ENCODE measurements around the gene JAZF1. TPM values are rescaled to one million over a fixed set of nuclear protein-coding genes. Genes with fewer than 3 reads are reported as not detected.

The JAZF1 gene
- total RNA-seq, 1 donor from 2014 or later, result 3.9 TPM

DNA sequence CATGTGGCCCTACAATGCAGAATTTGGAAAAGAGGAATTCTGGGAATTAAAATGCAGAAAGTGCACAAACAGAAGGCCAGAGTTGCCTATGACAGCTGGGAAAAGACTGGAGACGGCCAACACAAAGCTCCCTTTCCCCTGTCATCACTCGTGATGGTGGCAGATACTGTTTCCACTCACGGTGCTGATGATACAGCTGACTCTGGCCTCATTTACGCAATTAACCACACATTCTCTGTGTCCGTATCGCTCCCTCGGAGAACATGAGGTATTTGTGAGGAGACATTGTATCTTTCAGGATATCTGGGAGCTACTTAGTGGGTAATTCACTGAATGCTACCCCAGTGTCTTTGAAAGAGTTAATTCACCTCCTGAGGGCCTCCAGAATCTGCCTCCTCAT, 267.8 kb downstream of the JAZF1 start:
- Mint-ChIP-seq H3K9me3 (no peaks in the 10 kb centered on the region), H3K27ac (no peak overlapping the region), H3K4me1 (ENCODE audit: low read depth) (no peaks in the 10 kb centered on the region), H3K36me3 (ENCODE audit: low read depth) (no peaks in the 10 kb centered on the region), H3K27me3 (ENCODE audit: low read depth) (peaks cover 11% of the 10 kb centered on the region), H3K4me3 (ENCODE audit: low read depth) (no peak overlapping the region)
- no peak for DNase-seq (ENCODE audit: low spot score)
- intact Hi-C loops (cut with micrococcal nuclease), result no loop called here

DNA sequence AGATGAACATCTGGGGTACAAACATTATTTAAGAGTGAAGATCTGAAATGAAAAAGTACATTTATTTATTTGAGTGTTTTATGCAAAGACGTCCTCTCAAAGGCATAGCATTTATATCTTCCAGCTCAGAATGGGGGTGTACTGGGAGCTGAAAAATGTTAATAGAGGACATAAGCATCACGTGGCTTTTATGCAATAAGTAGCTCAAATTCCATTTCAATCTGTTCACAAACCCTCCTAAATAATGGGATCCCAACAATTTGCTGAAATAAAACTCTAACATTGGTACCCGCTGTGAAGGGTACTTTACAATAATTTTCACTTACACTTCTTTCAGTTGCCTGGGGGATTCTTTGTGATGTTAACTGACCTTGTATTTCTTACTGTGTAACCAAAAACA, 268.7 kb downstream of the JAZF1 start:
- DNase-seq (ENCODE audit: low spot score), result no peak
- H3K27me3 Mint-ChIP-seq (ENCODE audit: low read depth), result peaks cover 19% of the 10 kb centered on the region
- no peaks in the 10 kb centered on the region for H3K9me3 Mint-ChIP-seq
- no peaks in the 10 kb centered on the region for H3K4me1 Mint-ChIP-seq (ENCODE audit: low read depth)
- no peak overlapping the region for H3K27ac Mint-ChIP-seq
- no peak overlapping the region for H3K4me3 Mint-ChIP-seq (ENCODE audit: low read depth)
- H3K36me3 Mint-ChIP-seq (ENCODE audit: low read depth), result no peaks in the 10 kb centered on the region
- intact Hi-C loops (cut with micrococcal nuclease), result no loop called here

DNA sequence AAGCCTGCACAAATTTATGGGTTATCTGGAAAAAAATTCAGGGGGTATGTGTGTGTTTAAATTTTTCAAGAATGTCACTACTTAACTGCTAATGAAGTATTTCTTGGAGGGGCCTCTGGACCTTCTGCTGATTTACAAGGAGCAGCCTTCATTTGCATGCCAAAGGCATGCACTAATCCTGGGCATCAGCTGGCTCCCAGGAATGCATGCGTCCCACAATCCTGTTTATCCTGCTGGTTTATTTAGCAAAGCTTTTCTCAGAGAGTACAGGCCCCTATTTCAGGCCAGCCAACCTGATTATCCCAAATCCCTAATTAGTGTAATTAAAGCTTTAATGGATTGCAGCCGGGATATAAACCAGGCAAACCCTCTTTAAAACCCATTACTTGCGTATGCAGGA, 270.3 kb downstream of the JAZF1 start:
- no peak for DNase-seq (ENCODE audit: low spot score)
- Mint-ChIP-seq H3K9me3 (no peaks in the 10 kb centered on the region), H3K4me1 (ENCODE audit: low read depth) (no peaks in the 10 kb centered on the region), H3K27me3 (ENCODE audit: low read depth) (peaks cover 29% of the 10 kb centered on the region), H3K27ac (no peak overlapping the region), H3K4me3 (ENCODE audit: low read depth) (no peak overlapping the region), H3K36me3 (ENCODE audit: low read depth) (no peaks in the 10 kb centered on the region)
- intact Hi-C loops (cut with micrococcal nuclease), result no loop called here

DNA sequence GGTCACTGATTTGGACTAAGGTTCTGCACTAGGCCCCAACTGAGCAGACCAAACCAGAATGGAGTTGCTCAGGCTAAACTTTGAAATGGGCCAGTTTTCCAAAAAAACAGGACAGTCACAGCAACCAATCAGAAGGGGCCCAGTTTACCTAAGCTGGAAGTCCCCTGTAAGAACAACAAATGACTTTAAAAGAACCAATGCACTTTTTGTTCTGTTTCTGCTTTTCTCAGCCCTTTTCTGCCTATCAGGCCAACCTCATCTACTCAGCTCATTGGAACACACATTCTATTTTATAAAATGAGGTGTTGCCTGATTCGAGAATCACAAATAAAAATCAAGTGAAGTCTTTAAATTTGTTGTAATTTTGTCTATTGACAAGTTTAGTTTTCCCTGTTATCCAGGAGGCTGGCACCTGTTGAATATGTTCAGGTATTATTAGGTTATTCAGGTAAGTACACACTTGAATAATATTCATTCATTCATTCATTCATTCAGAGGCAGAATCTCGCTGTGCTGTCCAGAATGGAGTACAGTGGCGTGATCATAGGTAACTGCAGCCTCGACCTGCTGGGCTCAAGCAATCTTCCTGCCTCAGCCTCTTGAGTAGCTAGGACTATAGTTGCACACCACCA, 271.9 kb downstream of the JAZF1 start:
- Mint-ChIP-seq H3K9me3 (no peaks in the 10 kb centered on the region), H3K4me1 (ENCODE audit: low read depth) (no peaks in the 10 kb centered on the region), H3K27ac (no peak overlapping the region), H3K36me3 (ENCODE audit: low read depth) (no peaks in the 10 kb centered on the region), H3K4me3 (ENCODE audit: low read depth) (no peak overlapping the region), H3K27me3 (ENCODE audit: low read depth) (peaks cover 37% of the 10 kb centered on the region)
- no peak for DNase-seq (ENCODE audit: low spot score)
- intact Hi-C loops (cut with micrococcal nuclease), result loop anchor here (10.0 kb wide), 2 partner anchors 124 to 244 kb away; partner anchors contain the start of gene HIBADH

DNA sequence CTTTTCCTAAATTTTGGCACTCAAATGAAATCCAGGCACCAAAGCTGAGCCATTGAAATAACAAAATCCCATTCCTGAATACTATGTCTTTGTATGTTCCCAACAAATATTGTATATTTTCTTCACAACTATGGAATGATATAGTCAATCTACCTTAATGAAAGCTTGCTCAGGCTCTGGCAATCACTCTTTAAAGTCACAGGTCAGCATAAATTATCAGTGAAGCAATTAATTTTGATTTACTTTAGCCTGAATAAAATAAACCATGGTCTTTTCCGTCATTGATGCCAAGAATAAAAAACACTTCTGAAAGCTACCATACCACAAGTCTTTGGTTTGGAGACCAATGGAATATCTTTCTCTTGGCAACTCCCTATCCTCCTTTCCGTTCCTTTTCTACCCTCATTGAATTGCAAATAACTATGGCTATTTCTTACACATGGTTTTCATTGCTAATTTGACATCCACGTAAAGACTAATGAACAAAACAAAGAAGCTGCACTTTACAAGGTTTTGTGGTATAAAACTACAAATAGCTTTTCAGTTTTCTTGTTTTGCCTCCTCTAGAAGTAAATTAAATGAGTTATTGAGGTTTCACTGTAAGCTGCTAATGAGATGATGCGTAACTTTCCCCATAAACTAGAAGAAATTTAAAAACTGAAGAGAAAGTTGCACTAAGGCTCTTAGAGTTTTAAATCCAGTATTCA, 274.1 kb downstream of the JAZF1 start:
- Mint-ChIP-seq H3K27ac (no peak overlapping the region), H3K4me3 (ENCODE audit: low read depth) (no peak overlapping the region), H3K4me1 (ENCODE audit: low read depth) (peaks cover 2% of the 10 kb centered on the region), H3K27me3 (ENCODE audit: low read depth) (peaks cover 41% of the 10 kb centered on the region), H3K36me3 (ENCODE audit: low read depth) (no peaks in the 10 kb centered on the region), H3K9me3 (no peaks in the 10 kb centered on the region)
- intact Hi-C loops (cut with micrococcal nuclease), result loop anchor here (10.0 kb wide), 2 partner anchors 122 to 242 kb away; partner anchors contain the start of gene HIBADH
- no peak for DNase-seq (ENCODE audit: low spot score)

DNA sequence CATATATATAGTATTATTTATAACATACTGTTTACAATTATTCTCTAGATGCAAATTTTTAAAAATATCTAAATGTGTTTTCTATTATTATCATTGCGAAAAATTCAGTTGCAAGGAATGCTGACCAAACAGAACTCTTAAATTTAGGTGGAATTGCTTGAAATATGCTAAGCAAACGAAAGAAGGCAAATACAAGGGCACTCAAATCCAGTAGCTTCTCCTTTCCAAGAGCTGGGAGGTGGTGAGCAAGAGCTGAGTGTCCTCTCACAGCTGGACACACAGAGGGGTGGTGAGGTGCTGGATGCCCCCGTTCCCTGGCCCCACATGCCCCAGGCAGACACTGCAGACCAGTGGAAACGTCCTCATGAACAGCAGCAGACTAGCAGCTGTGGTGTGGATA, 274.6 kb downstream of the JAZF1 start:
- peaks cover 39% of the 10 kb centered on the region for H3K27me3 Mint-ChIP-seq (ENCODE audit: low read depth)
- H3K4me1 Mint-ChIP-seq (ENCODE audit: low read depth), result peaks cover 8% of the 10 kb centered on the region
- H3K36me3 Mint-ChIP-seq (ENCODE audit: low read depth), result no peaks in the 10 kb centered on the region
- H3K9me3 Mint-ChIP-seq, result no peaks in the 10 kb centered on the region
- intact Hi-C loops (cut with micrococcal nuclease), result loop anchor here (10.0 kb wide), 2 partner anchors 121 to 241 kb away; partner anchors contain the start of gene HIBADH
- DNase-seq (ENCODE audit: low spot score), result no peak
- H3K27ac Mint-ChIP-seq, result no peak overlapping the region
- H3K4me3 Mint-ChIP-seq (ENCODE audit: low read depth), result no peak overlapping the region

DNA sequence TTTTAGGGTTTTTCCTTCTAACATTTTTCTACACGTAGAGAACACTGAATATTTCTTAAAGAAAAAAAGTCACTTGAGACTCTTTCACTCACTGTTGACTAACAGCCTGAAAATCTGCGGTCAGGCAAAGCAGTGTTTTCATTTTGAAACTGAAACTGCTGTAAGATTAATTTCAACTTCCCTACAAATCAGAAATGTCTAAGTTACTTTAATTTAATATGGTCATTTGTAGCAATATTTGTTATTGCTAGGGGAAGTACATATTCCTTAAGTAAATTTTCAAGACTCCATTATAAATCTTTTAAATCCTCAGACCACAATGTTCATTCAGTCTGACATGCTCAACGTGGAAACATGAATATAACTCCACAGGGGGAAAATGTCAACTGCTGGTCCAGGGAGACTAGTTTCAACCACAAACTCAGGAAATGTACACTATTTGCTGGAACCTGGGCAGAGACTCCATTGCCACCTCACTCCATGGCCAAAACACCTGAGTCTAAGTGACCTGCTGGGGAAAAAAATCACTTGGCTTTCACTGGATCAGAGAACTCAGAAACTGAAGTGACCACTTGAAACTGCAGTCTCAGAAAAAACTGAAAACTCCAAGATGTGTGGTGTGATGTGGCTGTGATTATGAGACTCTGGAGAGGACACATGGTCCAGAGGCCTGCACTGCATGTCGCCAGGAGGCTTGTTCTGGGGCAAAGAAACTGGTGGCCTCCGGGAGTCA, 279.4 kb downstream of the JAZF1 start:
- DNase-seq (ENCODE audit: low spot score), result peak; percentile 22
- Mint-ChIP-seq H3K4me3 (ENCODE audit: low read depth) (no peak overlapping the region), H3K36me3 (ENCODE audit: low read depth) (no peaks in the 10 kb centered on the region), H3K9me3 (no peaks in the 10 kb centered on the region), H3K4me1 (ENCODE audit: low read depth) (peaks cover 24% of the 10 kb centered on the region), H3K27ac (no peak overlapping the region), H3K27me3 (ENCODE audit: low read depth) (peaks cover 21% of the 10 kb centered on the region)
- intact Hi-C loops (cut with micrococcal nuclease), result loop anchor here (2.0 to 10.0 kb wide), 3 partner anchors 116 to 236 kb away; partner anchors contain the start of gene HIBADH

DNA sequence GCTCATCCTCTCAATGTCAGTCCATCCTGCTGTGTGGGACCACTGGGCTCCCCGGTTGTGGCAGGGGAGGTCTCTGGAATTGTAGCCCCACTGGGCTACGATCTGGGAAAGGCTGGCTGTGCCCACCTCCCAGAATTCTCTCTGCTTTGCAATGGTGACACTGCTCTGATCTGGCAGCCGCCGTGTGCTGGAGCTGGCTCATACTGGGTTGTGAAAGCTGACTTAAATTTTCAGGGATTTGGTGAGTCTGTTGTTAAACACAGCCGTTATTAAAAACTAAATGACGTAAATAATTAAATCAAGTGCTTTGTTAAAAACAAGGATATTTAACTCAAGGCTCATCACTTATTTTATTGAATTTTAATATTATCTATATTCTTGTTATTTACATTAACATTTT, 280.6 kb downstream of the JAZF1 start:
- H3K27ac Mint-ChIP-seq, result no peak overlapping the region
- no peak overlapping the region for H3K4me3 Mint-ChIP-seq (ENCODE audit: low read depth)
- H3K36me3 Mint-ChIP-seq (ENCODE audit: low read depth), result no peaks in the 10 kb centered on the region
- DNase-seq (ENCODE audit: low spot score), result no peak
- H3K4me1 Mint-ChIP-seq (ENCODE audit: low read depth), result peaks cover 25% of the 10 kb centered on the region
- peaks cover 16% of the 10 kb centered on the region for H3K27me3 Mint-ChIP-seq (ENCODE audit: low read depth)
- no peaks in the 10 kb centered on the region for H3K9me3 Mint-ChIP-seq
- intact Hi-C loops (cut with micrococcal nuclease), result loop anchor here (2.0 to 10.0 kb wide), 3 partner anchors 115 to 235 kb away; partner anchors contain the start of gene HIBADH

DNA sequence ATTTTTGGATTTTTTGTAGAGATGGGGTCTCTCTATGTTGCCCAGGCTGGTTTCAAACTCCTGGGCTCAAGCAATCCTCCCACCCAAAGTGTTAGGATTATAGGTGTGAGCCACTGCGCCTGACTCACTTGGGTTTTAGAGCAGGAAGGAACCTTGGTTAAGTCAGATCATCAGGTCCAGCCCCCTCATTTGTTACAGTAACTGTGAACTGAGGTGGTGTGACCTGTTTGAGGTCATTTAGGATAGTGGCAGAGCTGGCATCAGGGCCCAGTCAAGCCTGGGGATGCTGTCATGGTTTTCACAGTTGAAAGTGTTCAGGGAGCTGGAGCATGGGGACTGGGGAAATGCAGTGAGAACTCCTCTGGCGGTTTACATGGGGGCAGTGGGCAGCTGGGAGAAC, 281.0 kb downstream of the JAZF1 start:
- no peak for DNase-seq (ENCODE audit: low spot score)
- H3K9me3 Mint-ChIP-seq, result no peaks in the 10 kb centered on the region
- H3K4me1 Mint-ChIP-seq (ENCODE audit: low read depth), result peaks cover 25% of the 10 kb centered on the region
- H3K27me3 Mint-ChIP-seq (ENCODE audit: low read depth), result peaks cover 16% of the 10 kb centered on the region
- H3K4me3 Mint-ChIP-seq (ENCODE audit: low read depth), result no peak overlapping the region
- no peaks in the 10 kb centered on the region for H3K36me3 Mint-ChIP-seq (ENCODE audit: low read depth)
- H3K27ac Mint-ChIP-seq, result no peak overlapping the region
- intact Hi-C loops (cut with micrococcal nuclease), result loop anchor here (1.0 kb wide), 1 partner anchor 159 kb away; the partner anchor contains the start of gene TAX1BP1

DNA sequence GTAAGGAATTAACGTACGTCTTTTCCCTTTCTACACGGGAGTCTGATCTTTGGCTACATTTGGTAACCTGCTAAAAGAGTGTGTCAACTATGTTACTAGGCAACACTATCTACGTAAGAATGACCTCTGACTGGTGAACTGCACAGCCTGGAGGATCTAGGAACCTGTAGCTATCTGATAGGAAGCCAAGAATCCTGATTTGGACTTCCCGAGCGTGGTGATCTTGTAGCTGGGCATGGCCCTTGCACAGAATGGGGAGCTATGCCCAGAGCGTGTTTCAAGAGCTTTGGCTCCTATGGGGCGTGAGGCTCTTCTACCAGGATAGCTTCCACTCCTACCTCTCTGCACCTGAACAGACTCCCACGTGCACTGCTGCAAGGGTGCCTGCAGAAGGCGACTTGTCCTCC, 283.2 kb downstream of the JAZF1 start:
- Mint-ChIP-seq H3K4me3 (ENCODE audit: low read depth) (no peak overlapping the region), H3K36me3 (ENCODE audit: low read depth) (no peaks in the 10 kb centered on the region), H3K9me3 (no peaks in the 10 kb centered on the region), H3K27ac (no peak overlapping the region), H3K4me1 (ENCODE audit: low read depth) (peaks cover 25% of the 10 kb centered on the region), H3K27me3 (ENCODE audit: low read depth) (peaks cover 14% of the 10 kb centered on the region)
- intact Hi-C loops (cut with micrococcal nuclease), result no loop called here
- no peak for DNase-seq (ENCODE audit: low spot score)

DNA sequence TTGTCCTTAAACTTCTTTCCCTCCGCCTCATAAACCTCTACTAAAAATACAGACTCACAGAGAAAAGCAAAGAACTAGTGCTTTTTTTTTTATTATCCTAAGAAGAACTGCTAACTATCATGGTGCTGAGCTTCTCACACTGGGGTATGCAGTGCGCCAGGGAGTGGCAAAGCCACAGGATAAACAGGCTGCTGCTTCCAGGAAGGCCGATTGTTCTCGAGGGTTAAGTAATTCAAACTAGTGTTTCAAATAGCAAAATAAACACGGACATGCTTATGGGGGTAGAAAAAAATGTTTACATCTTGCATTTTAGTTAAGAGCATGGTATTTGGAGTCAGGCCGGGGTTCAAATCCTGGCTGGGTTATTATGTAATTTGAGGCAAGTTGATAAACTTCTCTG, 283.6 kb downstream of the JAZF1 start:
- no peak for DNase-seq (ENCODE audit: low spot score)
- peaks cover 25% of the 10 kb centered on the region for H3K4me1 Mint-ChIP-seq (ENCODE audit: low read depth)
- H3K36me3 Mint-ChIP-seq (ENCODE audit: low read depth), result no peaks in the 10 kb centered on the region
- no peak overlapping the region for H3K4me3 Mint-ChIP-seq (ENCODE audit: low read depth)
- peaks cover 14% of the 10 kb centered on the region for H3K27me3 Mint-ChIP-seq (ENCODE audit: low read depth)
- intact Hi-C loops (cut with micrococcal nuclease), result no loop called here
- H3K9me3 Mint-ChIP-seq, result no peaks in the 10 kb centered on the region
- no peak overlapping the region for H3K27ac Mint-ChIP-seq

DNA sequence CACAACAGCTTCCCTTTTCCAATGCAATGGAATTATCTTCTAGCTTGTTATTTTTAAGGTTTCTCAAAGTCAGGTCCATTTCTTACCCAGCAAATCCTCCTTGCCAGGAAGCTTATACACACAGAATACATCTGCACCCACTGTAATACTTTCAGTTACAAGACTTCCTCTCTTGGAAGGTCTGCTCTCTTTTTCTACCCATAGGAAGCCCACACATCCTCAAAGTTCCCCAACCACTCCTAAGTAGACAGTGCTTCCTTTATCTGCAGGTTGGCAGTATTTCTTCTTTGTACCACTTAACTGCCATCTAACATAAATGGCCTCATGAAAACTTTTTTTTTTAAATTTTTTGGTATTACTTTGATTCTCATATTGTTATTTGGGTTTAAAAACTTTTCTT, 285.0 kb downstream of the JAZF1 start:
- no peaks in the 10 kb centered on the region for H3K36me3 Mint-ChIP-seq (ENCODE audit: low read depth)
- DNase-seq (ENCODE audit: low spot score), result no peak
- H3K27ac Mint-ChIP-seq, result no peak overlapping the region
- intact Hi-C loops (cut with micrococcal nuclease), result no loop called here
- no peaks in the 10 kb centered on the region for H3K9me3 Mint-ChIP-seq
- no peak overlapping the region for H3K4me3 Mint-ChIP-seq (ENCODE audit: low read depth)
- peaks cover 14% of the 10 kb centered on the region for H3K27me3 Mint-ChIP-seq (ENCODE audit: low read depth)
- peaks cover 15% of the 10 kb centered on the region for H3K4me1 Mint-ChIP-seq (ENCODE audit: low read depth)
